GM18499 (cell line): Measurements from ENCODE around the gene SIN3A.
"Not testable (repeated sequence)": the region's sequence is repeated elsewhere in the genome, so short reads cannot be mapped to it uniquely, and the experiment has no call there.

Source experiments
- ATAC-seq: cut with Tn5 transposase; IDR thresholded peaks from one replicate; pipeline ENCODE4 v1.9.1; 2021; ENCODE audit warnings: moderate number of reproducible peaks; ENCODE audit not compliant: insufficient read depth, unreplicated experiment

Gene SIN3A

DNA sequence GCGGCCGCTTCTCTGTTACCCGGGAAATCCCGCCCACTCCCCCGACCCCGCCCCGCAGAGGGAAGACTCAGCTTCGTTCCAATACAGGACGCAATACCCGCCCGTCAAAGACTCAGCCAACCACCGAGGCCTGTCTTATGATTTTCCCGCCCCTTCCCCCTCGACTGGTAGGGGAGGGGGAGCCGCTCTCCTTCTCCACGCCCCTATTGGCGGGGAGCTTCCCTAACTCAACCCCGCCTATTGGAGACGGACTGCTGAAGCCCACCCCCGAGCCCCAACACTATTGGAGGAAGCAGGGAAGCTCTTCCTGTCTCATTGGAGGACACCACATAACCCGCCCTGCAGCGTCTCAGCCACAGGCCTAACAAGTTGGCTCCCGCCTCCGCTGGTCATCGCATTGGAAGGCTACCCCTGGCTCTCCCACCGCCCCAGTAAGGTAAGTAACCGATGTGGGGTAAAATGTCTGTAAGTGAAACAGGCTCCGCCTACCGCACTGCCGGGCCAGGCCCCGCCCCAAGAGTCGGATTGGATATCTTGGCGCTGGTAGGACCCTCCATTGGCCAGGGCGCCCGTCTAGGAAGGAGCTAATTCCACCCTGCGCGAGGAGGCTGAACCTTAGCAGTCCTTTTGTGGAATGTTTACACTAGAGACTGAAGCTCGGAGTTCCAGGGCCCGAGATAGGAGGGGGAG, at the start of gene SIN3A:
Gene SIN3A (minus strand): TSS at position 17 of the 690 bp plus-strand sequence. CDS start 21,315 bp downstream, outside the sequence.
- ATAC-seq: peak; percentile 36

DNA sequence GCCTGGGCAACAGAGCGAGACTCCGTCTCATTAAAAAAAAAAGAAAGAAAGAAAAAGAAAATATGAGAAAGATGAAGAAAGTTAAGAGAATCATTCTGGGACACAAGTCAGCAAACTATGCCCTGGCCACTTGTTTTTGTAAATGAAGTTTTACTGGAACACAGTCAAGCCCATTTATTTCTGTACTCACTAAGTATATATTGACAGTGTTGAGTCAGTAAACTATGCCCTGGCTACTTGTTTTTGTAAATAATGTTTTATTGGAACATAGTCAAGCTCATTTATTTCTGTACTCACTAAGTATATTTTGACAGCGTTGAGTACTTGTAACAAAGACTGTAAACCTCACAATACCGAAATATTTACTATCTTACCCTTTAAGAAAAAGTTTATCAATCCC, 42.2 kb upstream of the SIN3A start:
- no peak for ATAC-seq

DNA sequence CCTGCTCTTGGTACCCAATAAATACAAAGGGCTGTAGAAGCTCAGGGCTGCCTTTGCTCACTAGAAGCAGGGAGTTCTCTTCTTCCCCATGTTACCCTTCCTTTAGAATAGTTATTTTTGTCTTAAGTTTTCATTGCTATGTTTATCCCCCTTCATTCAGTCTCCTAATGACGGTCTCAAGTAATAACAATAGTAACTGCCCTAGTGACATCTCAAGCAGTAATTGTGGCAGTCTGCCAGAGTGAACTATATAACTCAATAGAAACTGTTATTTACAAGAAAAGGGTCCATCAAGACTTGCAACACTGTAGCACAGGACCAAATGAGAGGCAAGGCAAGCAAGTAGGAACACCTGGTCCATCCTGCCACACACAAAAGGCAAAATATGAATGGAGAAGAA, 32.5 kb upstream of the SIN3A start:
- ATAC-seq: no peak

DNA sequence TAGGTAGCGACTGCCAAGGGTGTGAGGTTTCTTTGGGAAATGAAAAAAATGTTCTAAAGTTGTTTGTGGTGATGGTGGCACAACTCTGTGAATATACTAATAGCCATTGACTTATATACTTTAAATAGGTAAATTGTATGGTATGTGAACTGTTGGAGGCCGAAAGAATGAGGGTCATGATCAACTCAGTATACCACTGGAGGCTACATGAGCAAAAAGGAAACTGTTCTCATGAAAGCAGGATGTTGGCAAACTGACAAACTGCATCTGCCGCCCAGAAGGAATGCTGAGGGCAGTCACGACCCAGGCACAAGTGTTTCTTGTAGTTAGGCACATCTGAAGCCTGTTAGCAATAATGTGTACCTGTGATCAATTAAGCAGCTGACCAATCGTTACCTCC, 32.1 kb upstream of the SIN3A start:
- ATAC-seq: not testable (repeated sequence)

DNA sequence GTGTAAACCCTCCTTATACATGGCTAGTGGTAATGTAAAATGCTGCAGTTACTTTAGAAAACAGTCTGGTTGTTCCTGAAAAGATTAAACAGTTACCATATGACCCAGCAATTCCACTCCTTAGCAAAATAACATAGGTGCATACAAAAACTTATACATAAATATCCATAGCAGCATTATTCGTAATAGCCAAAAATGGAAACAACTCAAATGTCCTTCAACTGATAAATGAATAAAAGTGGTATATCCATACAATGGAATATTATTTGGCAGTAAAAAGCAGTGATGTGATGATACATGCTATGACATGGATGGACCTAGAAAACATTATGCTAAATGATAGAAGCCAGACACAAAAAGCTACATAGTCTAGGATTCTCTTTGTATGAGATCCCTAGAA, 31.6 kb upstream of the SIN3A start:
- ATAC-seq: no peak

DNA sequence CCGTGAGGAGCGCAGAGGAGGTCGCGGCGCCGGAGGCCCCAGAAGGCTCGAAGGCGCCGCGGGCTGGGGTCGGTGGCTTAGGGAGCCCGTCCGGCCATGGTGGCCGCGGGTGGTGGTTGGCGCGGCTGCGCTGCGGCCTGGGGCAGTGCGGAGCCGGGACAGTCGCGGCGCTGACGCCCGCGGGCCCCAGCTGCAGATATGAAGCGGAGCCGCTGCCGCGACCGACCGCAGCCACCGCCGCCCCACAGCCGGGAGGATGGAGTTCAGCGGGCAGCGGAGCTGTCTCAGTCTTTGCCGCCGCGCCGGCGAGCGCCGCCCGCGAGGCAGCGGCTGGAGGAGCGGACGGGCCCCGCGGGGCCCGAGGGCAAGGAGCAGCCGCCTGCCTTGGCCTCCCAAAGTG, 29.0 kb upstream of the SIN3A start:
- not testable (repeated sequence) for ATAC-seq

DNA sequence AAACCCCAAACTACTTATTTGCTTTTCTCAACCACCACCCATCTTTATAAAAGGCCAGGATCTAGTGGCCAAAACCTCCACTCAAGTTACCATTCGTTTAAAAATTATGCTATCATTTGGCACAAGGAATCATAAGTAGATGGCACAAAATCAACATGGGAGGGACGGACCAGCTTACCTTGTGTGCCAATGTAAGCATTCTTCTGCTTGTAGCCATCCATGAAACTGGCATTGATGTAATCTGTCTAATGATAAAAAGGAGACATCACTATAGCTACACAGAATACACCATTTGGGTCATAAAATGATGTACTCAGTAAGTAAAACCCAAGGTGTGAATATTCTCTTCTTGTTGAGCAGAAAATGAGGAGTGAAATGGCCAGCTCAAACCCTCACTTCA, 28.2 kb upstream of the SIN3A start:
- no peak for ATAC-seq

DNA sequence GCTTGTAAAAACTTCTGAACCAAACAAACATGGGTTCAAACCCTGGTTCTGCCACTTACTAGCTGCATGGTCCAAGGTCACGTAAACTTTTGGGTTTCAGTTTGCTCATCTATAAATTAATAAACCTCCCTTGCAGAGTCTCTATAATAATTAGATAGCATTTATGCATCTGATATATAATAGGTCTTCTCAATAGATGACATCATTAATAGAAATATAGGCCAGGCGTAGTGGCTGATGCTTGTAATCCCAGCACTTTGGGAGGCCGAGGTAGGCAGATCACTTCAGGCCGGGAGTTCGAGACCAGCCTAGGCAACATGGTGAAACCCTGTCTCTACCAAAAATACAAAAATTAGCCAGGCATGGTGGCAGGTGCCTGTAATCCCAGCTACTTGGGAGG, 25.6 kb upstream of the SIN3A start:
- ATAC-seq: not testable (repeated sequence)

DNA sequence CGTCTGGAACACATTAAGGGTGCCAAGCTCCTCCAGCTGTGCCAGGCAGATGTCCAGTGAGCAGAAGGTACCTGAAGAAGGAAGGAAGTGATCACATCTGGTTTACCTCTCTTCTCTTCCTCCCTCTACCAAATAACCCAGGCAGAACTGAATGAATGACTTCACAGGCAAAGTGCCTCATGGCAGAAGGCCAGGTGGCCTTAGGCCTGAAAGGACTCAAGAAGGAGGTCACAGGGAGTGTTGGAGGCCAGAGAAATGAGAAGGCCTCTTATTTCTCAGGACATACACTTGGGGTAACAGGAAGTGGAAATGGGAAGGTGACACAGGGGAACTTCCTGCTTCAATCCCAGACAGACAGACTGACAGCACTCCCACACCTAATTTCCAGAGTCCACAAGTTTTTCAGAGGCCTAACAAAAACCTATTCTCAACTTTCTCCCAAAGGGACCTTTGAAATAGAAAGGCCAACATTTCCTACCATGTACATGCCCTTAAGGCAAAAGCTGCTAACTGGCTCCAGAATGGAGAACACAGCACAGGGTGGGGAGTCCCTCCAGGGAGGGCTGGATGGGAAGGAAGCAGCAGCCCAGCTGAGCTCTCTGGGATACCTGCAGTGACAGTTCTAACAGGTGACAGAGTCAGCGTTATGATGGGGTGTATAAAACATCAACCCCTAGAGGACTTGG, 17.6 kb upstream of the SIN3A start:
- ATAC-seq: no peak

DNA sequence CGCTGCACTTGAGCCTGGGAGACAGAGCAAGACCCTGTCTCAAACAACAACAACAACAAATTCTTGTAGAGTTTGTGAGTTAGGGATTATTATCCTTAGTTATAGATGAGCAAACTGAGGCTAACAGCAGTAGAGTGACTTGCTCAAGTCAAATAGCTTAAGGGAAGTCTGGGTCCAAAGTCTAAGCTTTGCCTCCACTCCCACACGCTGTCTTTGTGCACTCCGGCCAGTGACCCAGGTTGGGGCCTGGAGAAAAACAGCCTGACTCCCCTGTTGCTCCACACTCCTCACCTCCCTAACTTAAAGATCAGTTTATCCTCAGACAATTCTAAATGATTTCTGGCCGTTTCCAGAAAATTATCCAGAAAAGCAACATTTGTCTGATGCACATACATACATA, 9.2 kb upstream of the SIN3A start:
- no peak for ATAC-seq

DNA sequence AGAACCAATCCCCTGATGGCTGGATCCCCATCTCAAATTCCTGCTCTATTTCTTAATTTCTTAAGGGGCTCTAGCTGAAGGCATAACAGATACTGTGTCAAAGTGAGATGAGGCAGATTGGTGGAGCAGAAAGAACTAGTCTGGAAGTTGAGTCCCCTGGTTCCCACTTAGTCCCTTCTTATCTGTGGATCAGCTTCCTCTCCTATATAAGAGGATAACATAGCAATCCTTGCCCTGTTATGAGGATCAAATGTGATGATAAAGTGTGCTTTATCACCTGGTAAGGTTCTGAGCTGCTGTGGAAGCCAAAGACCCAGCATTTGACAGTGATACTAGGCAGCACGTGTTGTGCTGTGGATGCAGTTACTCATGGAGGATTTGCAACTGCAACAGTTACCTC, 8.1 kb upstream of the SIN3A start:
- ATAC-seq: no peak

DNA sequence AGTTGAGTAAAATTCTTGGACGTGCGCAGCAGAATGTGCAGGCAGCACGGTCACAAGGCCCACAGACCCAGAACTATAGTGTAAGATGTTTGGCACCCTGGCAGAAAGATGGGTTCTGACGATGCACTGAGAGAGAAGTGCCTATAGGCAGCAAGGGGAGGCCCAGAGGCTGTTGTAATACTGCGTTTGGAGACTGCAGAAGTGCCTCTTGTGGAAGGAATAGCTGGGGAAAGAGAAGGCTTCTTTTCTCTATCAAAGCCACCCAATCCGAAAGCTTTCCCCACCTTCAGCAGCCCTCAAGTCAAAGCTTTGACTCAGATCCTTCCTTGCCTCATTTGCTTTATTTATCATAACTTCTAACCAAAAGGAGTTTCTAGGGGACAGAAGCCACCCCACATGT, 5.2 kb upstream of the SIN3A start:
- no peak for ATAC-seq

DNA sequence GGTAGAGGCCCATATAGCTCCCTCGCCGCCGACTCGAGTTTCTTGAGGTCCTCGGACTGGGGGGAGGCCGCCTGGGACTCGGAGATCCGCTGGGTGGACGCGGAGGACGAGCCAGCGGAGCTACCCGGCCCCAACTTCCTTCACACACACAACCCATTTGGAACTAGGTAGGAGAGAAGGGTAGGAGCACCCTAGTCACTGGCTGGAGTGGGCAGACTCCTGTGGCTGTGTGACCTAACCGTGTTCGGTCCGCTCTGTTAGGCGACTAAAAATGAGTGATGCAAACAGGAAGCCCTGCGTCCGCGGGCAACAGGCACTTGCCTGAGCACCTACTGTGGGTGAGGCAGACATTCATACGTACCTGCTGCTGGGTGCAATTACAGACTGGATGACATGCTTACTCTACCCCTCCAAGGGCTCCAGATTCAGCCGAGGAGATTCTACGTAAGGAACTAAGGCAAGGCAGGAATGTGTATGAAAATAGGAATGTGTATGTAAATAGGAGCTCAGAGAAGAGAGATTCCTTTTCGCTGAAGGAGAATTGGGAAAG, 4.6 kb upstream of the SIN3A start:
- ATAC-seq: no peak

DNA sequence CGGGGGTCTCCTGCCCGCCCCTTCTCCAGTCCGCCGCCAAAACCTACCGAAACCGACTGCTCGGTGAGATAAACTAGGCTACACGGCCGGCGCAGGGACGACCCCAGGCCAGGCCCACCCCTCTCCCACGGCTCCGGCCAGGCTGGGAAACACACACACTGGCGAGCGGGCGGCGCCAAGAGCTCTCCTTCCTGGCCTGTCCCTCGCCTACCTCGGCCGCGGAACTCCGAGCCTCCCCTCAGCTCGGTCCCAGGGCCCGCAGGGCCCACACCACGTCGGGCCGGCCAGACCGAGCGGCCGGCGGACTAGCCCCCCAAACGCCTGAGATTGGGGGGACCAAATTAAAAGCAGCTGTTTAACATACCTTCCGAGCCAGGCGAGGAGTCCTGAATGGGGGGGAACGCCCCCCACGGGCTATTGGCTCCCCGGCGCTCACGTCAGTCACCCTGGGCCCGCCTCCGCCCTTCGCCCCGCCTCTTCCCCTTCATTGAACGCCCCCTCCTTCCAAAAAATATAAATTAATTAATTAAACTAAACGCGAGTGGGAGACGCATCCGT, 4.0 kb upstream of the SIN3A start:
- no peak for ATAC-seq

DNA sequence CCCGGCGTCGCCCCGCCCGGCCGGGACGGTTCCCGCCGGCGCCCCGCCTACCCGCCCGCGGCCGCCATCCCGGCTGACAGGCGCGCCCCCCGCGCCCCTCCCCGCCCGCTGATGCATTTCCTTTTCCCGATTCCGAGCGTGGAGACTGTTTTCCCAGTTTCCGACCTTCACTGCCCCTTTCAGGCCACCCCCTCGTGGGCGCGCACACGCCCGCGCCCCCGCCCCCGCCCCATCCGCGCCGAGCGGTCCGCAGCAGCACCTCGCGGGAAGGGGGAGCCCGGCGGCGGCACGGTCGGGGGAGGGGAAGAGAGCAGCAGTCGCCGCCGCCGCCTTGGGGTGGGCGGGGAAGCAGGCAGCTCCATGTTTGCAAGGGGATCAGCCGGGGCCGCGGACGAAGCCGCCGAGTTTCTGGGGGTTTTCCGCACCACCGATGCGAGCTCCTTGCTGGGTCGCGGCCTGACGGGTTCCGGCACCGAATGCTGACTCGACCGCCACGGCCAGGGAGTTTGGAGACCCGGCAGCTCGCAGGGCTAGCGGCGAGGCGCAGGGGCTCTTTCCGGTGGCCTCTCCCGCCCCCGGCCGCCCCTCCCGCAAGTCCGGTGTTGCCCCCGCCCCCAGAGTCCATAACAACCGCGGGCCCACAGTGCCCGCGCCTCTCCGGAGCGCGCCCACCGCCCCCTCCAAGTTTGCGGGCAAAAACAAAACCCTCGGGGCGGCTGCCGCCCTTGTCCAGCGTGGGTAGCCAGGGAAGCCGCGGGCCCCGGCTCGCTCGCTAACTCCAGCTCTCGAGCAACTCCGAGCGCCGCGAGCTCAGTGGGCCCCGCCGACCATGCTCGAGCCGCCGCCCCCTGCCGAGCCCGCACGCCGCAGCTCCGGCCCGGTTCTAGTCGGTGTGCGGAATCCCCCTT, 3.2 kb upstream of the SIN3A start:
- ATAC-seq: no peak

DNA sequence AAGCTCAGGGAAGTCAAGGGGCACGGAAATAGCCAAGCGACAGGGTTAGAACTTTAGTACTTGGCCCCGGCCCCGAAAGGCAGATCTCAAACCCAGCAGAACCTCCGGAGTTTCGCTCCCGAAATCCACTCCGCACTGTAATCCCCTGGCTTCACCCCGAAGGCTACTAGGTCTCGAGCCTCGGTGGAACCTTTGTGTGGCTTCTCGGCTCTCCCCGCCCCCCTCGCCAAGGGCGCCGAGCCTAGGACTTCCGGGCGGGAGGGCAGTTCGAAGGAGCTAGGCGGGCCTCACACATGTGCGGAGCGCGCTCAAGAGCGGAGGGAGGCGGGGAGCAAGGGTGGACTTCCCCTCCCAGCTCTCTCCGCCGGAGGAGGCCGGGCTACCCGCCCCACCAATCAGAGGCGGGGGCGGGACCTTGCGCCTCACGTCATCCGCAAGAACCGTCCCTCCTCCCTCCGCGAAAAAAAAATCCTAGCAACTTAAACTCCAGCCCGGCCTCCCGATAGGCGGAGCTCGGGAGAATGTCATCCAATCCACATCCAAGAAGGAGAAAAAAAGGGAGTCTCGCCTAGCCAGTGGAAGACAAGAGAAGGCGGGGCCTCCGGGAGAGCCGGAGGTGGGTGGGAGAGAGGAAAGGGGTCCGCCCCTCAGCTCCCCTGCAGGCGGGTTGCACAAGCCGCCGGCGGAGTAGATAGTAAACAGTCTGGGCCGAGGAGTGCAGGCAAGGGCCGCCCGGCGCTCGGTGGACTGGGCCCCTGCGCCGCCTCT, 2.4 kb upstream of the SIN3A start:
- ATAC-seq: peak; percentile 27

DNA sequence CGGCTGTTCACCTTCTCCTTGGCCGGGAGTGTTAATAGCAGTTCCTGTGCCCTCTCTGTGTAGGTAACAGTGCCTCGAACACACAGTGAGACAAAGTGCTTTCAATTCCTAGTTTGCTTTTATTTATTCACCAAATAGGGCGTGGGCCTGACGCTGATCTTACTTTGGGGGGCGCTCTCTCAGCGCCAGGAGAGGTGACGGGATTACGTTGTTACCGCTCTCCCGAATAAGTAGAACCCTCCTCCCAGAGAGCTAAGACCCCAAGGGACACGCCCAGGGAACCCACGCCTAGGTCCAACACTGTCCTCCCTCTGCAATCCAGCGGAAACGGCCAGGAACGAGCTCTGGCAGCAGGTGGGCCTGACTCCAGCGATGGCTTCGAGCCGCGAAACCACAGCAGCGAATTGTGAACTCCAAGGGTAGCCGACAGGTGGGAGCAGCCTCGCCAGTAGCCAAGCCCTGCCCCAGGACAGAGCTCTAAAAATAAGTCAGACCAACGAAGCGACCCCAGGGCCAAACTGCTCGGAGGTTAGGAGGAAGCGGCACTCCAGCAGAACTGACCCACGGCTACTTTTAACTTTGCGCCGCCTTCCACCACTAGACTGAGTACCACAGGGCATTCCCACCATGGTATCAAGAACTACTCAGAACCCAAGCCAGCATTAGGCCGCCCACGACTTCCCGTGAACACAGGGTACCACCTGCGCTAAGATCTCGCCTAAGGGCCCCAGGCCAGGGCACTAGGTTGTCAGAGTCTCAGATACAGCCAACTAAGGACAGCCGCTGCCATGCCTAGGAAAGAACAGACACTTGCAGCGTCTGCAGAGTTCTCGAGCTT, 1.6 kb upstream of the SIN3A start:
- ATAC-seq: no peak

DNA sequence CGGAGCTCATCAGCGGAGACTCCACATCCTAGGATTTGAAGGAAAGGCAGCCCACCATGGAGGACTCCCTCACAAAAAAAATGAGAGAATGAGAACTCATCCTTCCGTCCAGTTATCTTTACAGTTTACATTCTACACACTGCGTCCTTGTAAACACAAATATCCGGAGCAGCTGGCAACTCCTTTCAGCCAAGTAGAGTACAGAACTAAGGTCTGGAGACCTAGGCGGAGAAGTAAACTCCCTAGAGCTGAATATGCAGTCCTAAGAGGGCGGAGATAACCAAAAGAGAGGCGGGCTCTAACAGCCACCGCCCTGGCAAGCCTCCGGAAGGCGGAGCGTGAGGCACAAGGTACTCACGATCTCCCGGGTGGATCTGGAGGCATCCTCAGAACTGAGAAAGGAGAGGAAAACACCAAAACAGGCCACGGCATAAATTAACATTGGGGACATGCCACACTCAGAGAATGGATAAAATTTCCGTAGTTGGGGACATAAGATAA, 924 bp upstream of the SIN3A start:
- ATAC-seq: no peak

DNA sequence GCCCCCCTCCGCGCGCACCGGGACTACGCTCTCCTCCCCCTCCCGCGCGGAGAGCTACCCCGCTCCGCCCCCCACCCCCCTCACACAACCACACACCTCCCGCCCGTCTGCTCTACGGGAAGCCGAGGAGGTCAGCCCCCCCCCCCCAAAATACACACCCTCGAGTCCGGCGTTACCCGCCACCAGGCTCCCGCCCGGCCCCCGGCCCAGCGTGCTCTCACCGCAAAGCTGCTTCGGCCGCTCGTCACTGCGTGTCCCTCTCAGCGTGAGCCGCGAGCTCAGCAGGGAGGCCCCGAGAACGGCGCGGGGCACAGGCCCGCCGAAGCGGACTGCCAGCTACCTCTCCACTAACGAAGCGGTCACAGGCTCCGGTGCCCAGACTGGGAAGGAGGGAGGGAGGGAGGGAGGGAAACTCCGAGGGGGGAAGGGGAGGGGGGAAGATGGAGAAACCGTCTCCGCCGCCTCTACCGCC, 252 bp downstream of the SIN3A start:
- no peak for ATAC-seq
